HCT116 (cell line): ENCODE results near the gene ATP6V1G1. TPM values are rescaled to one million over a fixed set of nuclear protein-coding genes. Genes with fewer than 3 reads are reported as not detected.

Experiments
- ATAC-seq: fragments of 200-7000 bp; cut with Tn5 transposase; 2 replicates; pipeline ENCODE4 v1.9.1; 2020; ENCODE audit warnings: mild to moderate bottlenecking, moderate library complexity
- BruUV-seq: library from RNA; stranded (reverse); fragments of 400-500 nt; replicated peaks from 2 replicates; lab custom pipeline; 2021; lab: Mats Ljungman, UMichigan
- CTCF ChIA-PET: fragments of 300-600 bp; sonication (Branson Sonifier 250); formaldehyde crosslinking; loops from one replicate; lab custom pipeline; 2021; ENCODE audit warnings: antibody characterized with exemption; lab: Charles Lee
- POLR2A ChIA-PET: fragments of 300-600, 350-600 bp; sonication (Branson Sonifier 250); formaldehyde crosslinking; loops from one replicate; lab custom pipeline; 2021; ENCODE audit warnings: antibody characterized with exemption; lab: Charles Lee
- RAD21 ChIA-PET, 2 experiments: fragments of 300-600 bp; sonication (Branson Sonifier 250); formaldehyde crosslinking; loops; one replicate each; lab custom pipeline; 2023; ENCODE audit warnings: low total read pairs in 2 of 2; ENCODE audit not compliant: uncharacterized antibody in 2 of 2, unreplicated experiment in 2 of 2, low non-redundant PET in 1 of 2; lab: Charles Lee
- DNase-seq: peaks from one replicate; pipeline ENCODE4 v3.0.0-alpha.2; 2010; ENCODE audit warnings: low read depth, low spot score
- H2AFZ ChIP-seq: fragments of 200-600 bp; shearing (Covaris generic), sonication (generic); 2 replicates; pipeline ENCODE4 v1.6.1; 2017; ENCODE audit warnings: low read depth, mixed run types, mixed read lengths, antibody characterized with exemption, low read length; ENCODE audit not compliant: poor library complexity, severe bottlenecking
- H3K27ac ChIP-seq: 2 replicates; pipeline ENCODE4 v1.5.1; 2012; ENCODE audit warnings: low read depth, low read length
- H3K27me3 ChIP-seq: fragments of 200-600 bp; sonication (generic); 2 replicates; pipeline ENCODE4 v1.6.1; 2016; ENCODE audit warnings: mixed run types, low read length, mixed read lengths; ENCODE audit not compliant: insufficient read depth
- H3K36me3 ChIP-seq, 2 experiments: fragments of 200-500 bp in 1 of 2; fragments of 200-600 bp in 1 of 2; sonication (Bioruptor generic) in 1 of 2; sonication (generic) in 1 of 2; 2 replicates each; pipeline versions ENCODE4 v1.5.1 to v1.6.1; 2014 to 2016; ENCODE audit warnings: low read length in 2 of 2, inconsistent platforms in 1 of 2, mixed read lengths in 1 of 2, mixed run types in 1 of 2; ENCODE audit not compliant: insufficient read depth in 2 of 2, control insufficient read depth in 1 of 2
- H3K4me1 ChIP-seq, 2 experiments: fragments of 200-600 bp in 1 of 2; sonication (generic) in 1 of 2; 2 replicates each; pipeline versions ENCODE4 v1.5.1 to v1.6.1; 2012 to 2017; ENCODE audit warnings: low read length in 2 of 2, inconsistent platforms in 1 of 2, mild to moderate bottlenecking in 1 of 2, mixed read lengths in 1 of 2, mixed run types in 1 of 2, moderate library complexity in 1 of 2; ENCODE audit not compliant: insufficient read depth in 2 of 2, control insufficient read depth in 1 of 2
- H3K4me2 ChIP-seq: fragments of 200-600 bp; sonication (generic); 2 replicates; pipeline ENCODE4 v1.6.1; 2017; ENCODE audit warnings: mixed run types, low read length, mixed read lengths
- H3K4me3 ChIP-seq, 2 experiments: fragments of 200-600 bp in 1 of 2; sonication (generic) in 1 of 2; replicated peaks in 1 of 2; 2 replicates each; pipeline ENCODE4 v1.5.1; 2011 to 2016; ENCODE audit warnings: low read length in 2 of 2, control low read depth in 1 of 2, low read depth in 1 of 2, mild to moderate bottlenecking in 1 of 2, mixed read lengths in 1 of 2, mixed run types in 1 of 2
- H3K79me2 ChIP-seq: fragments of 200-600 bp; sonication (generic); 2 replicates; pipeline ENCODE4 v1.6.1; 2017; ENCODE audit warnings: mild to moderate bottlenecking, mixed run types, low read length, moderate library complexity, mixed read lengths; ENCODE audit not compliant: insufficient read depth
- H3K9ac ChIP-seq: fragments of 200-600 bp; sonication (generic); 2 replicates; pipeline ENCODE4 v1.6.1; 2016; ENCODE audit warnings: low read length, mixed read lengths
- H3K9me2 ChIP-seq: fragments of 200-600 bp; sonication (generic), shearing (Covaris generic); 2 replicates; pipeline ENCODE4 v1.6.1; 2017; ENCODE audit warnings: mixed run types, mild to moderate bottlenecking, moderate library complexity; ENCODE audit not compliant: insufficient read depth
- H3K9me3 ChIP-seq, 2 experiments: fragments of 200-500 bp in 1 of 2; fragments of 200-600 bp in 1 of 2; sonication (Bioruptor generic) in 1 of 2; sonication (generic) in 1 of 2; 2 replicates each; pipeline ENCODE4 v1.6.1; 2014 to 2017; ENCODE audit warnings: low read length in 2 of 2, mixed read lengths in 2 of 2, inconsistent platforms in 1 of 2, low read depth in 1 of 2, mild to moderate bottlenecking in 1 of 2, mixed run types in 1 of 2, moderate library complexity in 1 of 2; ENCODE audit not compliant: control insufficient read depth in 1 of 2, insufficient read depth in 1 of 2
- H4K20me1 ChIP-seq: fragments of 200-600 bp; sonication (generic), shearing (Covaris generic); 2 replicates; pipeline ENCODE4 v1.6.1; 2017; ENCODE audit warnings: mixed run types, mild to moderate bottlenecking, moderate library complexity; ENCODE audit not compliant: insufficient read depth
- CBX3 ChIP-seq: IDR thresholded peaks from 2 replicates; pipeline ENCODE4 v1.6.1; 2012; ENCODE audit warnings: low read depth
- CEBPB ChIP-seq: IDR thresholded peaks from 2 replicates; pipeline ENCODE4 v1.6.1; 2012; ENCODE audit warnings: low read depth
- EGR1 ChIP-seq: IDR thresholded peaks from 2 replicates; pipeline ENCODE4 v1.6.1; 2012; ENCODE audit warnings: low read depth
- ELF1 ChIP-seq: IDR thresholded peaks from 2 replicates; pipeline ENCODE4 v1.6.1; 2012; ENCODE audit warnings: low read depth, borderline replicate concordance
- EZH2 ChIP-seq: fragments of 200-600 bp; sonication (generic); IDR thresholded peaks from 2 replicates; pipeline ENCODE4 v1.6.1; 2017; ENCODE audit warnings: antibody characterized with exemption, mixed run types
- EZH2phosphoT487 ChIP-seq: fragments of 200-600 bp; IDR thresholded peaks from 2 replicates; pipeline ENCODE4 v1.6.1; 2018; ENCODE audit warnings: antibody characterized with exemption, borderline replicate concordance
- FOSL1 ChIP-seq: IDR thresholded peaks from 2 replicates; pipeline ENCODE4 v1.6.1; 2012; ENCODE audit warnings: low read depth
- SIN3A ChIP-seq: IDR thresholded peaks from 2 replicates; pipeline ENCODE4 v1.6.1; 2012; ENCODE audit warnings: low read depth
- YY1 ChIP-seq: IDR thresholded peaks from 2 replicates; pipeline ENCODE4 v1.6.1; 2011; ENCODE audit warnings: low read length, low read depth, moderate library complexity, mild to moderate bottlenecking; ENCODE audit not compliant: insufficient replicate concordance; ENCODE audit errors: extremely low read depth
- ZNF274 ChIP-seq: fragments of 200-500 bp; sonication (Bioruptor generic); IDR thresholded peaks from 2 replicates; pipeline ENCODE4 v1.6.1; 2014; ENCODE audit warnings: mild to moderate bottlenecking, low read depth, low read length, inconsistent platforms
- intact Hi-C: fragments of 100-400 bp; cut with micrococcal nuclease; formaldehyde crosslinking; loops from 2 replicates; pipeline ENCODE4 v1.10.0; 2022
- total RNA-seq: library from RNA; stranded (reverse); gene quantifications from one replicate; pipeline ENCODE4 v1.2.1, GENCODE V29; 2021; ENCODE audit not compliant: unreplicated experiment
- TF ChIP-seq, protein P1 (sequence below): IDR thresholded peaks from 2 replicates; pipeline ENCODE4 v1.6.1; 2012; ENCODE audit warnings: low read depth
- TF ChIP-seq, protein P2 (sequence below): IDR thresholded peaks from 2 replicates; pipeline ENCODE4 v1.6.1; 2011; ENCODE audit warnings: mild to moderate bottlenecking, low read length, moderate library complexity; ENCODE audit not compliant: insufficient replicate concordance; ENCODE audit errors: extremely low read depth

The ATP6V1G1 gene
- total RNA-seq, 1 experiment from 2014 or later = 72.3 TPM

DNA sequence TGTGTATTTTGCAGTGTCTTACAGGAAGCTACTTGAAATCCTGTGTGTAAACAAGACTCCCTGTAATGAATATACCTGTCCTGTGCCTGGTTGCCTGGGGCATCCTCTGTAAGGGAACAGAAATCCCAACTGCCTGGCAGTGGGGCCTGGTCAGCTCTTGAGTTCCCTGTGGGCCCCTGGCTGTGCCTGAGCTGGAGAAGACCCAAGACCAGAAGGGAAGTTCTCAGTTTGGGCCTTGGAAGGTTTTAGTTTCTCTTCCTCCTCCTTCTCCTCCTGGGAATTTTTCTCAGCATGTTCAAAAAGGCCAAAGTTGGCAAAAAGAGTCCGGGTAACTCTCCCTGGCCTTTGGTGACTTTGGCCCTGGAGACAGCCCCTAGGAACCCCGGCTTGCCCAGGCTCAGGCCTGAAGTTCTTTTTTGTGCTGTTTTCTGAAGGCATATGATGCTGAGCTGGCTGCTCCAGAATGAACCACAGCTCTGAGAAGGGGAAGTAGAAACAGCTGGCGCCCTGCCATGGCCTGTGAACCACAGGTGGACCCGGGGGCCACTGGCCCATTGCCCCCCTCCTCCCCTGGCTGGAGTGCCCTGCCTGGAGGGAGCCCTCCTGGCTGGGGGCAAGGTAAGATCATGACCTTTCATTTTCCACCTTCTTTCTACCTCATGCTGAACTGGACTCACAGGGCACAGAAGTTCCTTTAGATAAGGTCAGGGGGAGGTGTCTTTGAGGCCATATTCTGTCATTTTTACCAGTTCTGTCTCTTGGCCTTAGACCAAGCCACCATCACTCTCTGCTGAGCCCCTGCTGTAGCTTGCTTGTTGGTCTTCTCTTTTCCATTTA, 29.3 kb downstream of the ATP6V1G1 start (continued):
- TF ChIP-seq CEBPB (no peak), EZH2 (no peak), ZNF274 (no peak), EZH2phosphoT487 (no peak), CBX3 (no peak), ELF1 (no peak), SIN3A (no peak), YY1 (no peak), EGR1 (no peak)
- TF ChIP-seq, protein P1, sequence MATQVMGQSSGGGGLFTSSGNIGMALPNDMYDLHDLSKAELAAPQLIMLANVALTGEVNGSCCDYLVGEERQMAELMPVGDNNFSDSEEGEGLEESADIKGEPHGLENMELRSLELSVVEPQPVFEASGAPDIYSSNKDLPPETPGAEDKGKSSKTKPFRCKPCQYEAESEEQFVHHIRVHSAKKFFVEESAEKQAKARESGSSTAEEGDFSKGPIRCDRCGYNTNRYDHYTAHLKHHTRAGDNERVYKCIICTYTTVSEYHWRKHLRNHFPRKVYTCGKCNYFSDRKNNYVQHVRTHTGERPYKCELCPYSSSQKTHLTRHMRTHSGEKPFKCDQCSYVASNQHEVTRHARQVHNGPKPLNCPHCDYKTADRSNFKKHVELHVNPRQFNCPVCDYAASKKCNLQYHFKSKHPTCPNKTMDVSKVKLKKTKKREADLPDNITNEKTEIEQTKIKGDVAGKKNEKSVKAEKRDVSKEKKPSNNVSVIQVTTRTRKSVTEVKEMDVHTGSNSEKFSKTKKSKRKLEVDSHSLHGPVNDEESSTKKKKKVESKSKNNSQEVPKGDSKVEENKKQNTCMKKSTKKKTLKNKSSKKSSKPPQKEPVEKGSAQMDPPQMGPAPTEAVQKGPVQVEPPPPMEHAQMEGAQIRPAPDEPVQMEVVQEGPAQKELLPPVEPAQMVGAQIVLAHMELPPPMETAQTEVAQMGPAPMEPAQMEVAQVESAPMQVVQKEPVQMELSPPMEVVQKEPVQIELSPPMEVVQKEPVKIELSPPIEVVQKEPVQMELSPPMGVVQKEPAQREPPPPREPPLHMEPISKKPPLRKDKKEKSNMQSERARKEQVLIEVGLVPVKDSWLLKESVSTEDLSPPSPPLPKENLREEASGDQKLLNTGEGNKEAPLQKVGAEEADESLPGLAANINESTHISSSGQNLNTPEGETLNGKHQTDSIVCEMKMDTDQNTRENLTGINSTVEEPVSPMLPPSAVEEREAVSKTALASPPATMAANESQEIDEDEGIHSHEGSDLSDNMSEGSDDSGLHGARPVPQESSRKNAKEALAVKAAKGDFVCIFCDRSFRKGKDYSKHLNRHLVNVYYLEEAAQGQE = no peak

DNA sequence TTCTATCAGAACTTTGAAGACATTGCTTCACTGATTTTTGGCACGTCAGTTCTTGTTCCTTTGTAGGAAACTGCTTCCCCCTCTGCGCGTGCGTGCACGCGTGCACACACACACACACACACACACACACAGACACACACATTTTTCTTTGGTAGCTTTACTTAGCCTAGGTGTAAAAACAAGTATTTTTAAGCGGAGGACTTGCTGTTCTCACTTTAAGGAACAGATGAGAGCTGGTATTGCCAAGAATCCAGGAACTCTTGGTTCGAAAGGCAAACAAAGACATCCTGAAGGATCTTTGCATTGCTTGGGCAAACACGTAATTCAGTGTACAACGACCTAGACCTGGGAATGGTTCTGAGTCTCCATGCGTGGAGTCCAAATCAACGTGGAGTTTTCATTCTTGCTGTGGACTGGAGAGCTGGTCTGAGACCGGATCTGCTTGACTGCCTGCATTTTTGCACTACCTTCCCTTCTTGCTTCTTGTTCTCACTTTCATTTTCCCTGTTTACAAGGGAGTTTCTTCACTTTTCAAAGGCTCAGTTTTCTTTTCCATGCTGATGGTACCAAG, 31.7 kb downstream of the ATP6V1G1 start:
- Histone ChIP-seq H3K79me2 (no peaks in the 10 kb centered on the region), H3K36me3 (no peaks in the 10 kb centered on the region; a peak in 1 of 4 replicates), H2AFZ (no peak overlapping the region), H3K4me3 (no peak overlapping the region), H3K9ac (no peak overlapping the region), H3K4me2 (no peak overlapping the region), H3K4me1 (peaks cover 0 to 7% of the 10 kb centered on the region in 2 experiments; a peak in 2 of 4 replicates), H3K9me3 (no peaks in the 10 kb centered on the region), H4K20me1 (no peaks in the 10 kb centered on the region), H3K27ac (no peak overlapping the region), H3K9me2 (no peaks in the 10 kb centered on the region), H3K27me3 (no peaks in the 10 kb centered on the region)
- POLR2A ChIA-PET = no interaction called here
- BruUV-seq = no TSS peak
- intact Hi-C loops = no loop called here
- DNase-seq = no peak
- TF ChIP-seq FOSL1 = no peak
- TF ChIP-seq, protein P2, sequence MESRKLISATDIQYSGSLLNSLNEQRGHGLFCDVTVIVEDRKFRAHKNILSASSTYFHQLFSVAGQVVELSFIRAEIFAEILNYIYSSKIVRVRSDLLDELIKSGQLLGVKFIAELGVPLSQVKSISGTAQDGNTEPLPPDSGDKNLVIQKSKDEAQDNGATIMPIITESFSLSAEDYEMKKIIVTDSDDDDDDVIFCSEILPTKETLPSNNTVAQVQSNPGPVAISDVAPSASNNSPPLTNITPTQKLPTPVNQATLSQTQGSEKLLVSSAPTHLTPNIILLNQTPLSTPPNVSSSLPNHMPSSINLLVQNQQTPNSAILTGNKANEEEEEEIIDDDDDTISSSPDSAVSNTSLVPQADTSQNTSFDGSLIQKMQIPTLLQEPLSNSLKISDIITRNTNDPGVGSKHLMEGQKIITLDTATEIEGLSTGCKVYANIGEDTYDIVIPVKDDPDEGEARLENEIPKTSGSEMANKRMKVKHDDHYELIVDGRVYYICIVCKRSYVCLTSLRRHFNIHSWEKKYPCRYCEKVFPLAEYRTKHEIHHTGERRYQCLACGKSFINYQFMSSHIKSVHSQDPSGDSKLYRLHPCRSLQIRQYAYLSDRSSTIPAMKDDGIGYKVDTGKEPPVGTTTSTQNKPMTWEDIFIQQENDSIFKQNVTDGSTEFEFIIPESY = no peak
- ATAC-seq = no peak
- RAD21 ChIA-PET = no interaction called here
- CTCF ChIA-PET = no interaction called here
